HG02588 (cell line): ENCODE results near the gene TP53I11.

ENCODE experiments used
- ATAC-seq: cut with Tn5 transposase; IDR thresholded peaks from one replicate; pipeline ENCODE4 v1.9.1; 2021; ENCODE audit warnings: mild to moderate bottlenecking, moderate library complexity; ENCODE audit not compliant: unreplicated experiment

The TP53I11 gene

DNA sequence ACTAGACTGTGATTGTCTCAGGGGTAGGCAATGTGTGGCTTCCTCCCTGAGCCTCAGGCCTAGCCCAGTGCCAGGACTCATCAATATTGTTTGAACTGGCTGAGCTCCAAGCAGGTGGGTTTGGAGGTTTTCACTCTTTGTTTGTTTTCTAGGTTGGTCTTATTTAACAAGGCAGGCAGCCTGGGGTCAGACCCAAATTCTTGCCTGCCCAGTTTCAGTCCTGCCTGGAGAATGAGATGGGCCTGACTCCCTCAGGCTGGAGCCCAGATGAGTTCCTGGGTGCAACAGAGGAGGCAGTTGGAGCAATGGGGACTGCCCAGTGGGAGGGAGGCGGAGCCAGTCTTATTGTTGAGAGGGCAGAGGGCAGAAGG lies 28.3 kb upstream of the TP53I11 start:
- no peak for ATAC-seq

DNA sequence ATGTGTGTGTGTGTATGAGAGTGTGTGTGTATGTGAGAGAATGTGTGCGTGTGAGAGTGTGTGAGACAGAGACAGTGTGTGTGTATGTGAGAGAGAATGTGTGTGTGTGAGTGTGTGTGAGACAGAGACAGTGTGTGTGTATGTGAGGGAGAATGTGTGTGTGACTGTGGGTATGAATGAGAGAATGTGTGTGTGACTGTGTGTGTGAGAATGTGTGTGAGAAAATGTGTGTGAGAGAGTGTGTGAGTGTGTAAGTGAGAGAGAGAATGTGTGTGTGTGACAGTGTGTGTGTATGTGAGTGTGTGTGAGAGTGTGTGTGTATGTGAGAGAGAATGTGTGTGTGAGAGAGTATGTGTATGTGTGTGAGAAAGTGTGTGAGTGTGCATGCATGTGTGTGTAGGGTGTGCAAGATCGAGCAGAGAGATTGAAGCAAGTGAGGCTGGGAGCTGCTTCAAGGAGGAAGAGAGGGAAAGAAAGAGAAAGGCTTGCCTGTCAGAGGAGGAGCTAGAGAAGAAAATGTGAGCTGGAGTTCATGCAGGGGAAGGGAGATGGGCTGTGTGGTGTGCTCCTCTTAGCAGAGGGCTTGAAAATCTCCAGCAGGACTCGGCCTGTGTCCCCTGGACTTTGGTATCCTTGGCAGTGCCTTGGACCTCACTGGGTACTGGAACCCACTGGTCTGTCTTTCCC lies 27.7 kb upstream of the TP53I11 start:
- ATAC-seq = no peak

DNA sequence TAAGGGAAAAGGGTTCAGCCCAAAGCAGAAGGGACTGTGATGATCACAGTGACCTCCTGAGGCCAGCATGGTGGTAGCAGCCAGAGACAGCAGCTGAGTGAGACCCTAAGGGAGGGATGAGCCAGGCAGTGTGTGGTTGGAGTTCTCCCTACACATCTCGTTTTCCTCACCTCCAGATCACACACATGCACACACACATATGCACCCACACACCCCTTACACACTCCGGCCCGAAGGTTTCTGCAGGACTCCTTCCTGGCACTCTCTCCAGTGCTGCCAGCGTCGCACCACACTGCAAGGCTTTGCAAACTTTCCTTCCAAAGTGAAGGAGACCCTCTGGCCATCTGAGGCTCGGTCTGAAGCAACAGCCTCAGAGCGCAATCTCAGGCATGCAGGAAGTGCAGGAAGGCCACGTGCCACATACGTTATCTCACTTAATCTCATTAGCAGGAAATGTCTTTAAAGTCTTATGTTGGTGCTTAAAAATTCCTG lies 26.9 kb upstream of the TP53I11 start:
- no peak for ATAC-seq

DNA sequence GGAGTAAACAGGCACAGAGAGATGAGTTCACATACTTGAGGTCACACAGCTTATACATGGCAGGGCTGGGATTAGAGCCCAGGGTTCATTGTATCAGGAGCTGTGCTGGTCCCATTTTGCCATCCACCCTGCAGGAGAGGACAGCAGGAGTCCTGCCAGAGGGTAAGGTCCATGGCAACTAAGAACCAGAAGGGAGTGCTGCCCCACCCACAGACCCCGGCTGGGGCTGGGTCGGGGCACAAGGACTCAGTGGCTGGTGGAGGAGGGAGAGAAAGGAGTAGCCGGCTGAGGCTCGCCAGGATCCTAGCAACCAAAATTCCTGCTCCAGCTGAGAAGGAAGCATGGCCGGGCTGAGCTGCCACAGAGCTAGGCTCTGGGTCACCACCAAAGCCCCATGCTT lies 25.9 kb upstream of the TP53I11 start:
- ATAC-seq = no peak

DNA sequence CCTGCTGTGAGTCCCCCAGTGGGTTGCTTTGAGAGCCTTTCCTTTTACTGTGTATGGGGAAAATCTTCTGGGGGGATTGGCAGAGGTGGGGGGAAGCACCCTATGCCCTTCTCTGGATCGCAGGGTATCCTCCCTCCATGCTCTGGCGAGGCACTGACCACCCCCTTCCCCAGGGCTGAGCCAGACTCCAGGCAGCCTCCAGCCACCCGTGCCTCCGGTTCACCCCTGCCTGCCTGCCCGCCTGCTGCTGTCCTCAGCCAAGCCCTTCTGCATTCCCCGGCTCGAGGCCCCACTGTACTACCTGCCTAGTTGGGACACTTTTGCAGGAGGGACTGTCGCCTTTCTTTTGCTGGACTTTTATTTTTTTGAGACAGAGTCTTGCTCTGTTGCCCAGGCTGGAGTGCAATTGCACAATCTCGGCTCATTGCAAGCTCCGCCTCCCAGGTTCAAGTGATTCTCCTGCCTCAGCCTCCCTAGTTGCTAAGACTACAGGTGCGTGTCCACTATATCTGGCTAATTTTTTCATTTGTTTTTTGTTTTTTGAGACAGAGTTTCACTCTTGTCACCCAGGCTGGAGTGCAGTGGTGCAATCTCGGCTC lies 23.8 kb upstream of the TP53I11 start:
- no peak for ATAC-seq

DNA sequence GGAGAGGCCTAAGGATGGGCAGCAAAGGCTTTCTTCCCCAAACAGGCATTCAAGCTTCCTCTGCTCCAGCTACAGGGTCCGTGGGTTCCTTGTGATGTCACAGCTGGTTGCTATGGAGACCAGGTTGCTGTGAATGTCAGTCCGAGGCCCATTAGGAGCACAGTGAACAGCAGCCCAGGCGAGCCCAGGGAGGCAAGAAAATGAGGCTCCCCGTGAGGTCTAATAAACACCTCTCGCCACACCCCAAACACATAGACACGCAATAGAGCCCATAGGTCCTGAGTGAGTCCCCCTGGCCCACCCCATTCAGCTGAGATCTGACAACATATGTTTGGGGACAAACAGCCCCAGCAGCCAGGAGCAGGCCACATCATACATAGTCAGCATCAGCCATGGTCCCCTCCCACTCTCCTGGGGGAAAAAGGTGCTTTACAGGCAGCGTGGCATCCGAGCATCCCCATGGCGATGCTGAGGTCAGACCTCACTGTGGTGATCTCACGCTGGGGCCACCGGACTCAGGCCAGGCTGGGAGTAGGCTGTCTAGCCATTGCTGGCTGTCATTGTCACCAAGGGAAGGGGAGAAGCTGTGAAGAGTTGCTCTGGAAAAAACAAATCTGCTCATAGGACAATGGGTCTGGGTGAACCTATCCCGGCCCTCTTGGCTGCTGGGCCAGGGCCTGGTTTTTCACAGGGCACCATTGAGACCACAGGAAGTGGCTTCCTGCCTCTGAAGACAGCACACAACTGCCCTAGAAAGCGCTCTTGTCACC lies 23.1 kb upstream of the TP53I11 start:
- no peak for ATAC-seq

DNA sequence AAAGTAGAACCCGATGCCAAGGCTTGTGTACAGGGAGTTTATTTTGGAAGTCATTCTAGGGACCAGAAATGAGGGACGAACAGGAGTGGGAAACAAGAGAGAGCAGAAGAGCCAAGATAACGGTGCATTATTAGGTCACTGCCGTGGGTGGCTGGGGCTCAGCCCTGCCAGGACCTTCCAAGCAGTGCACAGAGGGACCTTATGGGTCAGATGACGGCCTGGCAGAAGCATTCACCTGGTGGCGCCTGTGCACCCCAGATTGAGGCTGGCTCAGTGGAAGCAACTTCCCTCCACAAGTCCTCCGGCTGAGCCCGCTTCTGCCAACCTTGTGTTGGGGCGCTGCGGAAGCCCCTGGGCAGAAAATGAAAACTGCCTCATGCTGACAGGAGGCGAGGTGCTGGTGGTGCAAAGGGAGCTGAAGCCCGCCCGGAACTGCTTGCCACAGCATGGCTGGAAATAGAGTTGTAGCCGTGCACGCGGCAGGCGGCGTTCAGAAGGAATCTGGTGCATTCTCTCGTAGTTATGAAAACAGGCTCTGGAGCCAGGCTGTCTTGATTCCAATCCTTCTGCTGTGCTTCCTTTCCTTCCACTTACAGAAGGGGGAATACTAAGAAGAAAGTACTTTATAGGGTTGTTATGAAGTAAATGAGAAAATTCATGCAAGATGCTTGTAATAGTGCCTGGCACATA lies 22.2 kb upstream of the TP53I11 start:
- ATAC-seq = no peak

DNA sequence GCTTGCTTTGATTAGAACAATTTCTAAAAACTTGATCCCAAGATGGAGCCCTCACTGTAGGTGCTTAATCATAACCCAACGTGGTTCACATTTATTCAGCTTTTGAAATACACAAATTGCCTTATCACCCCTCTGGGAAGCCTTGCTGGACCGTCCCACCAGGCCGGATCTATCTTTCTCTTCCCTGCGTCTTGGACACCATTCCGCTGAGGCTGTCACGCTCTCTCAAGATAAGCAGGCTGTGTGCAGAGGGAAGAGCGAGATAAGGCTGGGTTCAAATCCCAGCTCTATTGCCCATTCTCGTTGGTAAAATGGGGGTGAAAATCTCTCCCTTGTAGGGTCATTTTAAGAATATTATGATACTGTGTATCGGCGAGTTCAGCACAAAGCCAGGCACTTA lies 20.5 kb upstream of the TP53I11 start:
- ATAC-seq = no peak

DNA sequence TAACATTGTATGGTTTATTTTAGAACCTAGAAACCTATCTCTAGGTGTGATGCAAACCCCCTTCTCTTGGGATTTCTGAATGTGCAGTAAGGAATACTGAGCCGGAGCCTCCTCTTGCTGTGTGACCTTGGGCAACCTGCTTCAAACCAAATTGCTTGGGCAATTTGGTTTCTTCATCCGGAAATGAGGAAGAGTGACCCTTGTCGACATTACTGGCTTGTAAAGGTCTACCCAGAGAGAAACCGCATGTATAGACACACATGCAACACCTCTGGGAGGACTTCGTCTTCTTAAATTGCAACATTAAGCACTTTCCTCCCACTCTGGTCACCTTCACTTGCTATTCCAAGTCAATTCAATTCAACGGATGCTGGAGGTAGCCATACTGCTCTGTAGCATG lies 19.6 kb upstream of the TP53I11 start:
- ATAC-seq = no peak

DNA sequence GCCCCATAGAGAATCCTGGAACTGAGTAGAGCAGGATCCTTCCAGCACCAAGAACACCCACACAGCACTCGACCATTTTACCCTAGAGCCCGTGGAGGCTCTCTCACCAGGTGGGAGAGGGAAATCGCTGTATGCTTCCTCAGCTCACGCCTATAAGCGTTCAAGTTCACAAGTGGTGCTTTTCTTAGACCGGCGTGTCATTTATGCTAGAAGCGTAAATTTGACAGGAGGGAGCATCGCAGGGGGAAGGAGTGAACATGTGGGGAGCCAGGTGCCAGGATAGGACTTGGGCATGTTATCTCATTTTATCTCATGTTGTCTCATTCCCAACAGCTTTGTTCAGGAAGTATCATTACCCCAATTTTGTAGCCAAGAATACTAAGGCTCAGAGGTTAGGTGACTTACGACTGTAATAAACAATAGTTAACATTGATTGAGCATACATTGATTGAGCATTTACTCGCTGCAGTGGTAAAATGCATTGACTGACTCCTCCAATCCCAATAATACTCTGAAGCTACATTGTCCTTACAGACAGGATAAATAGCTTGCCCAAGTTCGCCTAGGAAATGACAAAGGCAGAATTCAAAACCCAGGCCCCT lies 19.1 kb upstream of the TP53I11 start:
- no peak for ATAC-seq

DNA sequence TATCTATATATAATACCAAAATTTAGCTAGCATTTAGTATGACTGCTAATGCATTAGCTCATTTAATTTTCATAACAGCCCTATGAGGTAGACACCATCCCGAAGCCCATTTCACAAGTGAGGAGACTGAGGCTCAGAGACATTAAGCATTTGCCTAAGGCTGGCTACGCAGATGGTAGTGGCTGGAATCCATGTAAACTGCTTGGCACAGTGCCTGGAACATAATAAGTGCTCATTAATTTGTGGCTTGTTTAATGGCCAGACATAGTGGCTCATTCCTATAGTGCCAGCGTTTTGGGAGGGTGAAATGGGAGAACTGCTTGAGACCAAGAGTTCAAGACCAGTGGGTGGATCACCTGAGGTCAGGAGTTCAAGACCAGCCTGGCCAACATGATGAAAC lies 17.8 kb upstream of the TP53I11 start:
- no peak for ATAC-seq

DNA sequence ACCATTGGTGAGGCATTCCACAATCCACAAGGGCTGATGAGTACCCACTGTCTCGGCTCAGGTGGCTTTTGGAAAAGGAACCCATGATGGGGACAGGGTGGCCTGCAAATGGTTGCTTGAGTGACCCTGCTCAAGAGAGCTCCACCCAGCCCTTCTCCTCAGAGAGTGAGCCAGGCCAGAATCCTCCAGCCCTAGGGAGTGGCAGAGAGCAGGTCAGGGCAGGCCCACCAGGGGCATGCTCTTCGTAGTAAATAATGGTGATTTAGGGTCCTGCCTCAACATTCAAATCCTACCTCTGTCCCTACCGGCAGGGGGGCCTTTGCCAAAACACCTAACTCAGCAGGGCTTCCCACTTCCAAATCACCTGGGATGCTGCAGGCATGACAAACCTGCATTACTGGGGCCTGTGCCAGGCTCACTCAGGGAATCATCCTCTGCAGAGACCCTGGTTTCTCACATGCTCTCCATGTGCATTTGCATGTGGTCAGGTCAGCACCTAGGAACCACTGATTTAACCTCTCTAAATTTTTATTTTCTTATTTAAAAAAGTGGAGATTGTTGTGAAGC lies 17.3 kb upstream of the TP53I11 start:
- ATAC-seq = no peak

DNA sequence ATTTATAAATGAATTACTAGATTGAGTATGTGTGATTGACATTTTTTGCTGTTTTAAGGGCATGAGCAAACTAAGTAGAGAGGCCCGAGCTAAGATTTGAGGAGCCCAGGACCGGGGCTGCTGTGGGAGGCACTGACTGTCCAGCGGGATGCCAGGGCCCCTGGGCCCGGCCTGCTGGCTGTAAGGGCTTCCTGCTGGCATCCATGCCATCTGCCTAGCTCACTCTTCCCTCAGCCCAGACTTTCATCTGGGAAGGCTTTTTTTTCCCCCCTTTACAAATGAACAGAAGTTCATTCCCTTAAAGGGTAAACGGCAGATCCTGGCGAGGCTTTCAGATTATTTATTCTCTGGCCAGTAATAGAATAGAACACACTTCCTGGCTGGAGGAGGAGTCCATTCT lies 16.0 kb upstream of the TP53I11 start:
- ATAC-seq = no peak

DNA sequence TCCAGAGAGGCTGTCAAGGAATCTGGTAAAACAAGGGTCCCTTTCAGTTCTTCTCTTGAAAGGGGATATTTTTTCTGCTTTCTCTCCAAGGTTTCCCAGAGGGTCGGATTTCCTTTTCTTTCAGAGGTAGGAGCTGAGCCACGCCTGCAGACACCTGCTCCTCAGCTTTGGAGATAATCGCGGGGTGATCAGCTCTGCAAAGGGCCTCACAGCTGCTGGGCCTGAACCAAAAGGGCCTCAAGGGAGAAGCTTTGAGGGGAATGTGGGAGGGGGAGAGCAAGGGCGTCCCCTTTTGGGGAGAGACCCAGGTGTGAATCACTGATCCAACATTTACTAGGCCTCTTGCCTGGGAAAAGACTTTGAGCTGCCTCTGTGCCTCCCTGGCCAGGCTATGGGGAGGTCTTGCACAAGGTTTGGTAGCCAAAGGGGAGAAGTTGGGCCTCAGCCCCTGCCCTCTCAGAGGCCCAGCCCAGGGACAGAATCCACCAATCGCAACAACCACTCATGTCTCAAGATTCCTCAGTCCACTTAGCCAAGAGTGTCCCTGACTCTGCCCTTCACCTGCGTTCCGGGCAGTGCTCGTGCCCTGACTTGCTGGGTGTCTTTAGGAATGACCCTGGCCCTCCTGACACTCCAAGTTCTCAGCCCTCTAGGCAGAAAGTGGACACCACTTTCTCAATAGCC lies 14.0 kb upstream of the TP53I11 start:
- no peak for ATAC-seq

DNA sequence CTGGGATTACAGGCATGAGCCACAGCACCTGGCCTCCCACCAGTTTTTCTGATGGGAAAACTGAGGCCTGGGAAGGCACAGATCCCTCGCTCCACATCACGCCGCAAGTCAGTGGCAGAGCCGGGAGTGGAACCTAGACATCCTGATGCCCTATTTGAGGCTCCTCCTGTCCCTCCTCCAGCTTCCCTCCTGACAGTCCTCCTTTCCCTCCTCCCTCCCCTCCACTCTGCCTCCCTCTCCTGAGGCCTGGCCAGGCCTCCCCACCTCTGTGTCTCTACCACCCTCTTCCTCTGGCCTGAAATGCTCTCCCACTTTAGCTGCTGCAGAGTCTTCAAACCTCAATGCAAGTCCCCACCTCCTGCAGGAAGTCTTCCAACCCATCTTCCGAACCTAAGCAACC lies 13.3 kb upstream of the TP53I11 start:
- no peak for ATAC-seq

DNA sequence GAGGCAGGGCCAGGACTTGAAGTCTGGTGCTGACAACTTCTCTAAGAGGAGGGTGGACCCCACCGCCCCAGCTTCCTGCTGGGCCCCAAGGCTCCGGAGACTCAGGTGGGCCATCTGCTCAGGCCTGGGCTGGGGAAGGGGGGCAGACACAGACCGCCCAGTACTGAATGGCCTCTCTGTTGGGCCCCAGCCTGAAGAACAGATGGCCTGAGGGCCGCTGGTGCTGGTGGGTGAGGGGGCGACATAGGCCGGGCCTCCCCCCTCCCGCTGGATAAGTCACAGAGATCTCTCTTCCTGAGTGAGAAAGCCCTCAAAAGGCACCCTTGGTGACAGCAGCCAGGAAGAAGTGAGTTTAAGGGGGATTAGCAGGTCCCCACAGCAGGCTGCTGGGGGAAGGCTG lies 12.5 kb upstream of the TP53I11 start:
- no peak for ATAC-seq

DNA sequence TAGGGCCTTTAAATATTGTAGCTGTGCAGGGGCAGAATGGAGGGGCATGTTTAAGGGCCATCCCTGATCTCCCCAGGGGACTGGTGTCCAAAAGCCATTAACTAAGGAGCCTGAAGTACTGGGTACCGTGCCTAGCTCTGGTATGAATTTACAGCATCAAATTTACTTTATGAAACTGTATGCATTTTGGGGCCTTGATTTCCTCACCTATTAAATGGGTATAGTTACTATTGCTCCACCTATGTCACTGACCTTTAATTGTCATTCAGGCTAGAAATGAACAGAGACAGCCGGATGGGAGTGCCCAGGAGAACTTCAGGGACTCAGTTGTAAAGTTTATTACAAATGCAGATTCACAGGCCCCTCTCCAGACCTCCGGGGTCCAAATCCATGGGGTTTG lies 11.8 kb upstream of the TP53I11 start:
- no peak for ATAC-seq

DNA sequence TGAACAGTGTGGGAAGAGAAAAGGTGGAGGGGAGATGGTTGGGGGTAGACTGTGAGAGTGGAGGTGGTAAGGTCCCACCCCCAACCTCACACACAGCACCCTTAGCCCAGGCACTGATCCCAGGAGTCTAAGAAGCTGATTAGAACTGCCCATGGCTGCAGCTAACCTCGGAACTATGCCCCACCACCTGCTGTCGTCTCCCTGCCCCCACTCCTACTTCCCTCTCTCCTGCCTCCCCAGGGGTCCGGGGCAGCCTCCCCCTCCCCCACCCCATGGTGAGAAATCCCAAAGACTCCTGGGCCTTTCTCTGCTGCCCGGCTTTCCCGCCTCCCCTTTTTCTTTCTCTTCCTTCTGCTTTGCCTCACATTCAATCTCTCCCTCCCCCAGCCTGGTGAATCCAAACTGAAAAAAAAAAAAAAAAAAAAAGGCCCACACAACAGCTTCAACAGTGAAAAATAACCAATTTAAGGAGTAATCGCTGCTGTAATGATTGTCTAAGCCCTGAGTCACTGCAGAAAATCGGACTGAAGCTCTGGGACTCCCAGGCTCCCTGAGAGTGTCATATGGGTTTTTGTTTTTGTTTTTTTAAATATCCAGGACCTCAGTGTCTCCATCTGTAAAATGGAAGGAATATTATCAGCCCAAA lies 9.6 kb upstream of the TP53I11 start:
- ATAC-seq = no peak

DNA sequence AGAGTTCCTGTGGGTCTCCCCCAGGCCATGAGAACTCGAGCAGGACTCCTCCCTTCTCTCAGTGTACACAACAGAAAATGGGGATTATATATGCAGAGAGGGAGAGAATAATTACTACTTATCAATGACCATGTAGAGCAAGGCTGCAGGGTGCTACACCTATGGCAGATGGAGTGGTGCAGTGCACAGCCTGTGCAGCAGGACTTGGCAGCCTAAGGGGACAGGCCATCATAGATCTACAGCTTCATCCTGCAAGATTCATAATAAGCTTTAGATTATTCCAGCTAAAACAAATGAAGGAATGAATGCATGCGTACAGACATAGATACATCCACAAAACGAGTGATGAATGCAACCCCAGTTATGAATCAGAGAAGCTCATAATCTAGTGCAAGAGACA lies 8.4 kb upstream of the TP53I11 start:
- no peak for ATAC-seq
